GM12801 (cell line): ENCODE results near the gene ARF1.

Experiments
- TF ChIP-seq, protein P1 (sequence below): IDR thresholded peaks from one replicate; pipeline ENCODE4 v1.5.1; 2011; ENCODE audit warnings: control low read depth; ENCODE audit not compliant: insufficient read length; ENCODE audit errors: extremely low read depth

Gene ARF1

DNA sequence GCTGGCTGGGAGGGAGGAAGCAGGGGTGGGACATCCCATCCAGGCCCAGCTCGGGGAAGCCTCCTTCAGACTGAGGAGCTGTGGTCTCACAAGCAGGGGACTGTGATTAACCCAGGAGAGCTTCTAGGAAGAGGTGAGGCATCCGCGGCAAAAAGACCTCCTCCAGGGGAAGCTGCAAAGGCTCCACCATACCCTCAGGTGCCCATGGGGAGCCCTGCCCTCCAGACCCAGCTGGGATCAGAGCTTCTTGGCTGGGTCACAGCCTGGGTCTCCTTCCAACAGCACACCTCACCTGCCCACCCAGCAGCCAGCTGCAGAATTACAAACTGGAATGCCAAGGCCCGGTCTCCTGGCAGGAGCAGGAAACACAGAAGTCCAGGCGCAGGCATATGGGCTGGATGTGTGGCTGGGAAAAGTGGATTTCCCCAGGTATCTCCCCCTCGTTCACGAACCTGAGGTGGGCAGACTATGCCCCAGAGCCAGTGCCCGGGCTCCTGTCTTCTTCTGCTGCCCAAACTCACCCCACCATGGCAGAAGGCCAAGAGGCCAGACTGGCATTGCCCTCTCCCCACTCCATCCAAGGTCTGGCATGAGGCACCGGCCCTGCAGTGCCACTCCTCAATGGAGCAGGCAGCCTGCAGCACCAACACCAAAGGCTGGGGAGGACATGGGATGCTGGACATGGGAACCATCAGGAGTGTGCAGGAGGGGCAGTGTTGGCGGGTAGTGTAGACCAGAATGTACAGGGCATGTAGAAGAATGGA lies 15.4 kb upstream of the ARF1 start:
- TF ChIP-seq, protein P1, sequence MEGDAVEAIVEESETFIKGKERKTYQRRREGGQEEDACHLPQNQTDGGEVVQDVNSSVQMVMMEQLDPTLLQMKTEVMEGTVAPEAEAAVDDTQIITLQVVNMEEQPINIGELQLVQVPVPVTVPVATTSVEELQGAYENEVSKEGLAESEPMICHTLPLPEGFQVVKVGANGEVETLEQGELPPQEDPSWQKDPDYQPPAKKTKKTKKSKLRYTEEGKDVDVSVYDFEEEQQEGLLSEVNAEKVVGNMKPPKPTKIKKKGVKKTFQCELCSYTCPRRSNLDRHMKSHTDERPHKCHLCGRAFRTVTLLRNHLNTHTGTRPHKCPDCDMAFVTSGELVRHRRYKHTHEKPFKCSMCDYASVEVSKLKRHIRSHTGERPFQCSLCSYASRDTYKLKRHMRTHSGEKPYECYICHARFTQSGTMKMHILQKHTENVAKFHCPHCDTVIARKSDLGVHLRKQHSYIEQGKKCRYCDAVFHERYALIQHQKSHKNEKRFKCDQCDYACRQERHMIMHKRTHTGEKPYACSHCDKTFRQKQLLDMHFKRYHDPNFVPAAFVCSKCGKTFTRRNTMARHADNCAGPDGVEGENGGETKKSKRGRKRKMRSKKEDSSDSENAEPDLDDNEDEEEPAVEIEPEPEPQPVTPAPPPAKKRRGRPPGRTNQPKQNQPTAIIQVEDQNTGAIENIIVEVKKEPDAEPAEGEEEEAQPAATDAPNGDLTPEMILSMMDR: no peak

DNA sequence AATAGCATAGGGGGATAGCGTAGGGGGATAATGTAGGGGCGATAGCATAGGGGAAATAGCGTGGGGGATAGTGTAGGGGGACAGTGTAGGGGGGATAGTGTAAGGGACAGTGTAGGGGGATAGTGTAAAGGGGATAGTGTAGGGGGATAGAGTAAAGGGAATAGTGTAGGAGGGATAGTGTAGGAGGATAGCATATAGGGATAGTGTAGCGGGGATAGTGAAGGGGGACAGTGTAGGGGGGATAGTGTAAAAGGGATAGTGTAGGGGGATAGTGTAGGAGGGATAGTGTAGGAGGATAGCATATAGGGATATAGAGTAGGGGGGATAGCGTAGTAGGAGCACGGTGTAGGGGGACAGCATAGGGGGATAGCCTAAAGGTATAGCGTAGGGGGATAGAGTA lies 14.1 kb upstream of the ARF1 start:
- TF ChIP-seq, protein P1: no peak

DNA sequence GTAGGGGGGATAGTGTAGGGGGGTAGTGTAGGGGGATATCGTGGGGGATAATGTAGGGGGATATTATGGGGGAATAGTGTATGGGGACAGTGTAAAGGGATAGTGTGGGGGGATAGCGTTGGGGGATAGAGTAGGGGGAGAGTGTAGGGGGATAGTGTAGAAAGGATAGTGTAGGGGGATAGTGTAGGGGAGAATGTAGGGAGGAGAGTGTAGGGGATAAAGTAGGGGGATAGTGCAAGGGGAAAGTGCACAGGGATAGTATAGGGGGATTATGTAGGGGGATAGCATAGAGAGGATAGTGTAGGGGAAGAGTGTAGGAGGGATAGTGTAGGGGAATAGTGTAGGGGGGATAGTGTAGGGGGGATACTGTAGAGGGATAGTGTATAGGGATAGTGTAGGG lies 12.3 kb upstream of the ARF1 start:
- TF ChIP-seq, protein P1: no peak

DNA sequence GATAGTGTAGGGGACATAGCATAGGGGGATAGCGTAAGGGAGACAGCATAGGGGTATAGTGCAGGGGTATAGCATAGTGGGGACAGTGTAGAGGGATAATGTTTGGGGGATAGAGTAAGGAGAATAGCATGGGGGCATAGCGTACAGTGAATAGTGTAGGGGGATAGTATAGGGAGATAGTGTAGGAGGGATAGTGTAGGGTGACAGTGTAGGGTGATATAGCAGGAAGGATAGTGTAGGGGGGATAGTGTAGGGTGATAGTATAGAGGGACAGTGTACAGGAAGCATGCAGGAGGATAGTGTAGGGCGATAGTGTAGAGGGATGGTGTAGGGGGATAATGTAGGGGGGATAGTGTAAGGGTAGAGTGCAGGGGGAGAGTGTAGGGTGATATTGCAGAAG lies 11.7 kb upstream of the ARF1 start:
- TF ChIP-seq, protein P1: no peak

DNA sequence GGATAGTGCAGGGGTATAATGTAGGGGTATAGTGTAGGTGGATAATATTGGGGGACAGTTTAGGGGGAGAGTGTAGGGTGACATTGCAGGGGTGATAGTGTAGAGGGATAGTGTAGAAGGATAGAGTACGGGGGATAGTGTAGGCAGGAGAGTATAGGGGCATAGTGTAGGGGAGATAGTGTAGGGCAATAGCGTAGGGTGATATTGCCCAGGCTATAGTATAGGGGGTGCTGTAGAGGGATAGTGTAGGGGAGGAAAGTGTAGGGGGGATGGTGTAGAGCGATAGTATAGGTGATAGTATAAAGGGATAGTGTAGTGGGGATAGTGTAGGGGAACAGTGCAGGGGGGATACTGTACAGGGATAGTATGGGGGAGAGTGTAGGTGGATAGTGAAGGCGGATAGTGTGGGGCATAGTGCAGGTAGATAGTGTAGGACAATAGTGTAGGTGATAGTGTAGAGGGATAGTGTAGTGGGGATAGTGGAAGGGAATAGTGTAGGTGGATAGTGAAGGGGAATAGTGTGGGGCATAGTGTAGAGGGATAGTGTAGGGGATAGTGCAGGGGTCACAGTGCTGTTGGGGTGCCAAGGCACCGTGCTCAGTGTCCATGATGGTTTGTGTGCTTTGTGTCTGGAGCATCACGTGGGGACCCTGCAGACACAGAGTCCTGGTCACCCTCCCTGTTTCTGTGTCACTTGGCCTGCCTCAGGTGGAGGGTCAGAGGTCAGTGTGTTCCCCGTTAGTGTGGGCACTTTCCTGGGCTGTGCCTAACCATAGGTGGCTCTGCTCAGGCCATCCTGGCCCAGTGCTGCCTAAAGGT lies 10.5 kb upstream of the ARF1 start:
- TF ChIP-seq, protein P1: no peak

DNA sequence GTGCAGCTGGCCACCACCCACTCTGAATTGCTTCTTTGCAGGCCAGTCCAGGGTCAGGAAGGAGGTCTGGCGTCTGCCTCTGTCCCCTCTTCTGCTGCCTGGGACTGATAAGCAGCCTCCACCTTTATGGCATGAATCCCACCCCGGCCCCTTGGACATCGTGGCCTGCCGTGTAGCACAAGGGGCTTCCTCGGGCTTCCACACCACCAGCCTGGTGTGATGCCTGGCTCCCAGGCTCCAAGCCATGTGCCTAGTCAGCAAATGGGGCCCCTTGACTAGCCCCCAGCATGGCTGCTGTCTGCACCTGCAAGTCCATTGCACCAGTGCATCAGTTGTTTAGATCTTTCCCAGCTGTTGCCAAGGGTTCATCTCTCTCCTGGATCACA lies 9.9 kb upstream of the ARF1 start:
- TF ChIP-seq, protein P1: no peak

DNA sequence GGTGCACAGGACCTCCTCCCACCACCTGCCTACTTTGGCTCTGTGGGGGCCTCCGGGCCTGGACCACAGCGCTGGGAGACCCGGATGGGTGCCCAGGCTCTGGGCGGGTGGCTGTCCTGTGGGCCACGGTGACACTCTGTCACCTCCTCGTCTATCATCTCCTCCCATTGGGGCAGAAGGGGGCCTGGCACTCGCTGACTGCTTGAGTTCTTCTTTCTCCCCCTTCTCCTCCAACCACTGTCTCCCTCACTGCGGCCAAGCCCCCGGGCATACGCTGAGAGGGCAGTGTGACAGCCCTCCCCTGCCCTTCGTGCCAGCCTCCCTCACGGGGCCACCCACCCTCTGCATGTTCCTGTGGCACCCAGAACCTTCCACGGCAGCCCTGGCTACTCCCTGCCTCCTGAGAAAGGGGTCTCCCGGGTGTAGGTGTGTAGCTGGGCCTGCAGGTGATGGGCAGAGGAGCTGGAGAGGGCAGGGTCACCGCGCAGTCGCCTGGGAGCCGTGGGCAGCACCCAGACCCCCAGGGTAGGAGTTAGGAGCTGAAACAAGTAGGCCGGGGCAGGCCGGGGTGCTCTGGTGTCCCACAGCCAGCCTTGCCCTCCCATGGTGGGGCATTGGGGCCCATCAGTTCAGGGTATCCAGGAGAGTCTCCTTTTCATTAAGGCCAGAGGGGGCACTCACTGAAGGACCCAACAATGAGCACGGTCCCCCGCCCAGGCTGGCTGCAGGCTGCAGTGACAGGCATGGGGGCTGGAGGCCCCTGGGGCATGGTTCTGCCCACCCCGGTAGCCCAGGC lies 9.2 kb upstream of the ARF1 start:
- TF ChIP-seq, protein P1: no peak
